ENCODE data around the gene ISG15.

The ISG15 gene

GRCh38 chr1:1019122-1019999, 6.1 kb downstream of the ISG15 start:
- peak; percentile 33 for TF ChIP-seq CTCF (IDR thresholded peaks at IDR 0.05; ENCODE audit: low read depth, low read length, missing control alignments)
- DNase-seq (ENCODE audit: extremely low read depth, low read depth) = no peak
- H3K4me3 ChIP-seq (replicated peaks; ENCODE audit: low read depth, low read length) = no peak overlapping the region

GRCh38 chr1:1020000-1020404, 6.7 kb downstream of the ISG15 start, which contains the start of gene AGRN:
Gene AGRN, plus strand, starts transcription at chr1:1020120. Its CDS starts 53 bp downstream, at chr1:1020173.
- TF ChIP-seq CTCF (IDR thresholded peaks at IDR 0.05; ENCODE audit: low read depth, low read length, missing control alignments) = no peak
- DNase-seq (ENCODE audit: extremely low read depth, low read depth) = no peak
- peak within 1 kb of the TSS; percentile 59 for H3K4me3 ChIP-seq (replicated peaks; ENCODE audit: low read depth, low read length)

GRCh38 chr1:1020415-1021009, 7.2 kb downstream of the ISG15 start:
- DNase-seq (ENCODE audit: extremely low read depth, low read depth) = no peak
- peak overlapping the region; percentile 59 for H3K4me3 ChIP-seq (replicated peaks; ENCODE audit: low read depth, low read length)
- TF ChIP-seq CTCF (IDR thresholded peaks at IDR 0.05; ENCODE audit: low read depth, low read length, missing control alignments) = no peak

- H3K4me3 ChIP-seq (replicated peaks; ENCODE audit: low read depth, low read length) = peak overlapping the region; percentile 59
- no peak for TF ChIP-seq CTCF (IDR thresholded peaks at IDR 0.05; ENCODE audit: low read depth, low read length, missing control alignments)
- DNase-seq (ENCODE audit: extremely low read depth, low read depth) = no peak
Observed at GRCh38 chr1:1021010-1021919, 8.0 kb downstream of the ISG15 start.

GRCh38 chr1:1021920-1022259, 8.6 kb downstream of the ISG15 start:
- H3K4me3 ChIP-seq (replicated peaks; ENCODE audit: low read depth, low read length) = peak overlapping the region; percentile 59
- TF ChIP-seq CTCF (IDR thresholded peaks at IDR 0.05; ENCODE audit: low read depth, low read length, missing control alignments) = no peak
- no peak for DNase-seq (ENCODE audit: extremely low read depth, low read depth)

GRCh38 chr1:1022302-1023009, 9.2 kb downstream of the ISG15 start:
- no peak for DNase-seq (ENCODE audit: extremely low read depth, low read depth)
- no peak overlapping the region for H3K4me3 ChIP-seq (replicated peaks; ENCODE audit: low read depth, low read length)

More at GRCh38 chr1:1022302-1023009, 9.2 kb downstream of the ISG15 start:
- no peak for TF ChIP-seq CTCF (IDR thresholded peaks at IDR 0.05; ENCODE audit: low read depth, low read length, missing control alignments)
